ENCODE results near the gene MANBA.
A peak's percentile ranks its signal among the peaks of the same experiment; 100 is the strongest.
"Not testable (repeated sequence)": the region's sequence is repeated elsewhere in the genome, so short reads cannot be mapped to it uniquely, and the experiment has no call there.

Gene MANBA

GRCh38 chr4:102730968-102731533, 29.7 kb downstream of the MANBA start:
- Histone ChIP-seq H3K4me3 (ENCODE audit: low read depth, low read length) (no peak overlapping the region), H3K4me1 (ENCODE audit: control insufficient read depth, insufficient read depth, low read length) (peaks cover 6% of the 10 kb centered on the region), H3K27ac (ENCODE audit: extremely low read depth, low read depth, low read length) (no peak overlapping the region), H3K9me3 (ENCODE audit: control insufficient read depth, insufficient read depth, low read depth, low read length) (no peaks in the 10 kb centered on the region), H3K36me3 (ENCODE audit: control insufficient read depth in 2 of 2, insufficient read depth in 1 of 2, low read length in 2 of 2) (no peaks in the 10 kb centered on the region)
- TF ChIP-seq SETDB1 (IDR thresholded peaks at IDR 0.05; ENCODE audit: insufficient read length, low read length) (peak; percentile 56), SP2 (tag by site-specific recombination; IDR thresholded peaks at IDR 0.05) (no peak)
- POLR2A ChIA-PET: no interaction called here
- CTCF ChIA-PET: interaction anchor here (1.2 kb wide), 1 partner anchor 9 kb away, joined by 3 read pairs; no protein-coding TSS in a partner anchor

- H3K4me1 ChIP-seq (ENCODE audit: control insufficient read depth, insufficient read depth, low read length); H3K9me3 ChIP-seq (ENCODE audit: control insufficient read depth, insufficient read depth, low read depth, low read length); POLR2A ChIA-PET; H3K36me3 ChIP-seq (ENCODE audit: control insufficient read depth in 2 of 2, insufficient read depth in 1 of 2, low read length in 2 of 2); CTCF ChIA-PET; H3K4me3 ChIP-seq (ENCODE audit: low read depth, low read length); H3K27ac ChIP-seq (ENCODE audit: extremely low read depth, low read depth, low read length): not testable (repeated sequence)
These were observed 31.3 kb downstream of the MANBA start for GRCh38 chr4:102729486-102729885.

GRCh38 chr4:102726919-102727318, 33.8 kb downstream of the MANBA start:
- TF ChIP-seq ZNF664 (tag by site-specific recombination; IDR thresholded peaks at IDR 0.05): peak; percentile 32; the same call in 1 of the 2 replicates
- CTCF ChIA-PET: not testable (repeated sequence)

GRCh38 chr4:102726068-102726467, 34.7 kb downstream of the MANBA start:
- Histone ChIP-seq H3K27ac (ENCODE audit: extremely low read depth, low read depth, low read length) (no peak overlapping the region), H3K4me3 (ENCODE audit: low read depth, low read length) (no peak overlapping the region), H3K9me3 (ENCODE audit: control insufficient read depth, insufficient read depth, low read depth, low read length) (no peaks in the 10 kb centered on the region), H3K4me1 (ENCODE audit: control insufficient read depth, insufficient read depth, low read length) (no peaks in the 10 kb centered on the region), H3K36me3 (ENCODE audit: control insufficient read depth in 2 of 2, insufficient read depth in 1 of 2, low read length in 2 of 2) (peaks cover 0 to 9% of the 10 kb centered on the region in 2 experiments; a peak in 2 of 3 replicates)
- CTCF ChIA-PET: no interaction called here
- POLR2A ChIA-PET: no interaction called here
- no peak for TF ChIP-seq ZNF600 (tag by site-specific recombination; IDR thresholded peaks at IDR 0.05)
- TF ChIP-seq, protein P1, sequence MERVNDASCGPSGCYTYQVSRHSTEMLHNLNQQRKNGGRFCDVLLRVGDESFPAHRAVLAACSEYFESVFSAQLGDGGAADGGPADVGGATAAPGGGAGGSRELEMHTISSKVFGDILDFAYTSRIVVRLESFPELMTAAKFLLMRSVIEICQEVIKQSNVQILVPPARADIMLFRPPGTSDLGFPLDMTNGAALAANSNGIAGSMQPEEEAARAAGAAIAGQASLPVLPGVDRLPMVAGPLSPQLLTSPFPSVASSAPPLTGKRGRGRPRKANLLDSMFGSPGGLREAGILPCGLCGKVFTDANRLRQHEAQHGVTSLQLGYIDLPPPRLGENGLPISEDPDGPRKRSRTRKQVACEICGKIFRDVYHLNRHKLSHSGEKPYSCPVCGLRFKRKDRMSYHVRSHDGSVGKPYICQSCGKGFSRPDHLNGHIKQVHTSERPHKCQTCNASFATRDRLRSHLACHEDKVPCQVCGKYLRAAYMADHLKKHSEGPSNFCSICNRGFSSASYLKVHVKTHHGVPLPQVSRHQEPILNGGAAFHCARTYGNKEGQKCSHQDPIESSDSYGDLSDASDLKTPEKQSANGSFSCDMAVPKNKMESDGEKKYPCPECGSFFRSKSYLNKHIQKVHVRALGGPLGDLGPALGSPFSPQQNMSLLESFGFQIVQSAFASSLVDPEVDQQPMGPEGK (tag by site-specific recombination; IDR thresholded peaks at IDR 0.05): no peak
- no peak for TF ChIP-seq ZNF335 (tag by site-specific recombination; conservative IDR thresholded peaks at IDR 0.05)
- no peak for TF ChIP-seq ZNF37A (tag by site-specific recombination; IDR thresholded peaks at IDR 0.05)
- TF ChIP-seq TSHZ1 (tag by site-specific recombination; IDR thresholded peaks at IDR 0.05; ENCODE audit: borderline replicate concordance): no peak
- no peak for TF ChIP-seq ZNF621 (tag by site-specific recombination; IDR thresholded peaks at IDR 0.05)
- TF ChIP-seq ZBTB11 (tag by site-specific recombination; conservative IDR thresholded peaks at IDR 0.05; ENCODE audit: low read depth): no peak
- TF ChIP-seq SCRT2 (tag by site-specific recombination; IDR thresholded peaks at IDR 0.05): no peak
- TF ChIP-seq, protein P2, sequence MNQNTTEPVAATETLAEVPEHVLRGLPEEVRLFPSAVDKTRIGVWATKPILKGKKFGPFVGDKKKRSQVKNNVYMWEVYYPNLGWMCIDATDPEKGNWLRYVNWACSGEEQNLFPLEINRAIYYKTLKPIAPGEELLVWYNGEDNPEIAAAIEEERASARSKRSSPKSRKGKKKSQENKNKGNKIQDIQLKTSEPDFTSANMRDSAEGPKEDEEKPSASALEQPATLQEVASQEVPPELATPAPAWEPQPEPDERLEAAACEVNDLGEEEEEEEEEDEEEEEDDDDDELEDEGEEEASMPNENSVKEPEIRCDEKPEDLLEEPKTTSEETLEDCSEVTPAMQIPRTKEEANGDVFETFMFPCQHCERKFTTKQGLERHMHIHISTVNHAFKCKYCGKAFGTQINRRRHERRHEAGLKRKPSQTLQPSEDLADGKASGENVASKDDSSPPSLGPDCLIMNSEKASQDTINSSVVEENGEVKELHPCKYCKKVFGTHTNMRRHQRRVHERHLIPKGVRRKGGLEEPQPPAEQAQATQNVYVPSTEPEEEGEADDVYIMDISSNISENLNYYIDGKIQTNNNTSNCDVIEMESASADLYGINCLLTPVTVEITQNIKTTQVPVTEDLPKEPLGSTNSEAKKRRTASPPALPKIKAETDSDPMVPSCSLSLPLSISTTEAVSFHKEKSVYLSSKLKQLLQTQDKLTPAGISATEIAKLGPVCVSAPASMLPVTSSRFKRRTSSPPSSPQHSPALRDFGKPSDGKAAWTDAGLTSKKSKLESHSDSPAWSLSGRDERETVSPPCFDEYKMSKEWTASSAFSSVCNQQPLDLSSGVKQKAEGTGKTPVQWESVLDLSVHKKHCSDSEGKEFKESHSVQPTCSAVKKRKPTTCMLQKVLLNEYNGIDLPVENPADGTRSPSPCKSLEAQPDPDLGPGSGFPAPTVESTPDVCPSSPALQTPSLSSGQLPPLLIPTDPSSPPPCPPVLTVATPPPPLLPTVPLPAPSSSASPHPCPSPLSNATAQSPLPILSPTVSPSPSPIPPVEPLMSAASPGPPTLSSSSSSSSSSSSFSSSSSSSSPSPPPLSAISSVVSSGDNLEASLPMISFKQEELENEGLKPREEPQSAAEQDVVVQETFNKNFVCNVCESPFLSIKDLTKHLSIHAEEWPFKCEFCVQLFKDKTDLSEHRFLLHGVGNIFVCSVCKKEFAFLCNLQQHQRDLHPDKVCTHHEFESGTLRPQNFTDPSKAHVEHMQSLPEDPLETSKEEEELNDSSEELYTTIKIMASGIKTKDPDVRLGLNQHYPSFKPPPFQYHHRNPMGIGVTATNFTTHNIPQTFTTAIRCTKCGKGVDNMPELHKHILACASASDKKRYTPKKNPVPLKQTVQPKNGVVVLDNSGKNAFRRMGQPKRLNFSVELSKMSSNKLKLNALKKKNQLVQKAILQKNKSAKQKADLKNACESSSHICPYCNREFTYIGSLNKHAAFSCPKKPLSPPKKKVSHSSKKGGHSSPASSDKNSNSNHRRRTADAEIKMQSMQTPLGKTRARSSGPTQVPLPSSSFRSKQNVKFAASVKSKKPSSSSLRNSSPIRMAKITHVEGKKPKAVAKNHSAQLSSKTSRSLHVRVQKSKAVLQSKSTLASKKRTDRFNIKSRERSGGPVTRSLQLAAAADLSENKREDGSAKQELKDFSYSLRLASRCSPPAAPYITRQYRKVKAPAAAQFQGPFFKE (tag by site-specific recombination; IDR thresholded peaks at IDR 0.05; ENCODE audit: borderline replicate concordance): no peak

More at GRCh38 chr4:102726919-102727318, 33.8 kb downstream of the MANBA start:
- H3K4me3 ChIP-seq (ENCODE audit: low read depth, low read length); POLR2A ChIA-PET; H3K27ac ChIP-seq (ENCODE audit: extremely low read depth, low read depth, low read length); H3K36me3 ChIP-seq (ENCODE audit: control insufficient read depth in 2 of 2, insufficient read depth in 1 of 2, low read length in 2 of 2); H3K9me3 ChIP-seq (ENCODE audit: control insufficient read depth, insufficient read depth, low read depth, low read length); H3K4me1 ChIP-seq (ENCODE audit: control insufficient read depth, insufficient read depth, low read length): not testable (repeated sequence)
